Spleen (tissue), 7 donors: ENCODE measurements around the gene WWTR1.

Experiments used
- POLR2A ChIP-seq, 3 donors: fragments of 450-650 bp; IDR thresholded peaks; one replicate each; pipeline ENCODE4 v1.5.1; 2017; ENCODE audit warnings: antibody characterized with exemption in 3 of 3, mild to moderate bottlenecking in 1 of 3
- POLR2AphosphoS5 ChIP-seq, 3 donors: sonication (generic); formaldehyde crosslinking; IDR thresholded peaks; one replicate each; pipeline ENCODE4 v1.5.1; 2017; ENCODE audit warnings: antibody characterized with exemption in 3 of 3
- TF ChIP-seq, protein P1 (sequence below), 11 experiments: fragments of 200-600 bp in 7 of 11; fragments of 450-650 bp in 4 of 11; sonication (generic) in 4 of 11; IDR thresholded peaks in 8 of 11; conservative IDR thresholded peaks in 3 of 11; 1 replicate in 7 of 11; 2 replicates in 4 of 11; pipeline versions ENCODE4 v1.4.0 to v1.8.0; 2016 to 2021; ENCODE audit warnings: antibody characterized with exemption in 11 of 11, inconsistent platforms in 4 of 11, mild to moderate bottlenecking in 1 of 11
- donor health status: DM: no; HTN: no; CAD: no; lungs with moderate emphysema.
- donor health status: DM: no; HTN: no; CAD: no.
- donor health status: DM: no; HTN: no; CAD: no.

DNA sequence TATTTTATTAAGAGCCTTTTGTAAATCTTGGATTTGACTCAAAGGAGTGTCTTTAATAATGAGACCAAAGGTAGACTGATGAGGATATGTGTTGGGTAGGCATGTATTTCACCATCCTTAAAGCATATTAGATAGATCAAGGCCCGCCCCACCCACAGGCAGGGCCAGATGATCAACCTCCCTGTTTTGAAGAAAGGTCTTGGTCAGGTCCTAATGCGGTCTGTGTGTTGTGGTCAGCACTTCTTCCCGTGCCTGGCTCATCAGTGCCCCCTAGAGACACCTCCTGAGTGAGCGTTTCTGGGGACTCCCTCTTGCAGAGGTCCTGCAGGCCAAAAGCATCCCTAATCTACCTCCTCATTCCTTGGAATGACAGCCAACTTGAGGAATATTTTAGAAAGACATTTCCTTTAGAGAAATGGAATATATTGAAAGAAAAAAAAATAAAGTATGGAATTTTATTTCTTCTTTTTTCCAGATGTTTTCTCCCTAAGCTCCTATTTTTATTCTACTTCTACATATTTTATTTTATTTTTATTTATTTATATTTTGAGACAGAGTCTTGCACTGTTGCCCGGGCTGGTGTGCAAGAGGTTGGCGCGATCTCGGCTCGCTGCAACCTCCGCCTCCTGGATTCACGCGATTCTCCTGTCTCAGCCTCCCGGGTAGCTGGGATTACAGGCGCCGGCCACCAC, 177.4 kb downstream of the WWTR1 start:
- TF ChIP-seq, protein P1, sequence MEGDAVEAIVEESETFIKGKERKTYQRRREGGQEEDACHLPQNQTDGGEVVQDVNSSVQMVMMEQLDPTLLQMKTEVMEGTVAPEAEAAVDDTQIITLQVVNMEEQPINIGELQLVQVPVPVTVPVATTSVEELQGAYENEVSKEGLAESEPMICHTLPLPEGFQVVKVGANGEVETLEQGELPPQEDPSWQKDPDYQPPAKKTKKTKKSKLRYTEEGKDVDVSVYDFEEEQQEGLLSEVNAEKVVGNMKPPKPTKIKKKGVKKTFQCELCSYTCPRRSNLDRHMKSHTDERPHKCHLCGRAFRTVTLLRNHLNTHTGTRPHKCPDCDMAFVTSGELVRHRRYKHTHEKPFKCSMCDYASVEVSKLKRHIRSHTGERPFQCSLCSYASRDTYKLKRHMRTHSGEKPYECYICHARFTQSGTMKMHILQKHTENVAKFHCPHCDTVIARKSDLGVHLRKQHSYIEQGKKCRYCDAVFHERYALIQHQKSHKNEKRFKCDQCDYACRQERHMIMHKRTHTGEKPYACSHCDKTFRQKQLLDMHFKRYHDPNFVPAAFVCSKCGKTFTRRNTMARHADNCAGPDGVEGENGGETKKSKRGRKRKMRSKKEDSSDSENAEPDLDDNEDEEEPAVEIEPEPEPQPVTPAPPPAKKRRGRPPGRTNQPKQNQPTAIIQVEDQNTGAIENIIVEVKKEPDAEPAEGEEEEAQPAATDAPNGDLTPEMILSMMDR (IDR thresholded peaks at IDR 0.05 in 8 of 11, conservative IDR thresholded peaks at IDR 0.05 in 3 of 11), result peak; percentile 41 to 80 (median 71)
- TF ChIP-seq POLR2A (IDR thresholded peaks at IDR 0.05), result no peak
- peak in 1 of 3 donors; percentile 43 for TF ChIP-seq POLR2AphosphoS5 (IDR thresholded peaks at IDR 0.05)
